KMS-11 (cell line): ENCODE measurements around the gene APBA1.

Experiments used
- H2AFZ ChIP-seq: fragments of 200-600 bp; sonication (generic); 2 replicates; pipeline ENCODE4 v1.6.1; 2016; ENCODE audit warnings: antibody characterized with exemption, mixed run types, low read depth
- H3K27ac ChIP-seq: fragments of 200-600 bp; sonication (generic); 2 replicates; pipeline ENCODE4 v1.6.1; 2016; ENCODE audit warnings: mild to moderate bottlenecking, mixed run types
- H3K27me3 ChIP-seq: fragments of 200-600 bp; sonication (generic); 2 replicates; pipeline ENCODE4 v1.6.1; 2017; ENCODE audit warnings: mild to moderate bottlenecking, low read depth, mixed run types, moderate library complexity; ENCODE audit not compliant: insufficient read depth
- H3K36me3 ChIP-seq: fragments of 200-600 bp; sonication (generic); 2 replicates; pipeline ENCODE4 v1.6.1; 2017; ENCODE audit warnings: mild to moderate bottlenecking, mixed run types; ENCODE audit not compliant: insufficient read depth
- H3K4me1 ChIP-seq: fragments of 200-600 bp; sonication (generic); 2 replicates; pipeline ENCODE4 v1.6.1; 2016; ENCODE audit warnings: mild to moderate bottlenecking, low read depth, mixed run types; ENCODE audit not compliant: poor library complexity, severe bottlenecking
- H3K4me2 ChIP-seq: fragments of 200-600 bp; sonication (generic); 2 replicates; pipeline ENCODE4 v1.7.0; 2016; ENCODE audit warnings: mild to moderate bottlenecking, mixed run types
- H3K4me3 ChIP-seq: fragments of 200-600 bp; sonication (generic); IDR thresholded peaks from 2 replicates; pipeline ENCODE4 v1.6.1; 2017; ENCODE audit warnings: low read depth, low read length, mixed read lengths; ENCODE audit not compliant: insufficient read depth
- H3K79me2 ChIP-seq: fragments of 200-600 bp; sonication (generic); 2 replicates; pipeline ENCODE4 v1.6.1; 2016; ENCODE audit warnings: low read depth, mixed run types; ENCODE audit not compliant: insufficient read depth
- H3K9ac ChIP-seq: fragments of 200-600 bp; sonication (generic); 2 replicates; pipeline ENCODE4 v1.6.1; 2016; ENCODE audit warnings: mild to moderate bottlenecking, mixed run types
- H4K20me1 ChIP-seq: fragments of 200-600 bp; sonication (generic); 2 replicates; pipeline ENCODE4 v1.6.1; 2016; ENCODE audit warnings: mild to moderate bottlenecking, mixed run types; ENCODE audit not compliant: insufficient read depth
- CTCF ChIP-seq: fragments of 200-600 bp; sonication (generic); conservative IDR thresholded peaks from 2 replicates; pipeline ENCODE4 v1.6.1; 2017; ENCODE audit warnings: low read depth, mild to moderate bottlenecking, antibody characterized with exemption, low read length, moderate library complexity, mixed read lengths

Gene APBA1

GRCh38 chr9:69460012-69460411 lies 212.2 kb downstream of the APBA1 start:
- H3K4me3 ChIP-seq = no peak overlapping the region
- TF ChIP-seq CTCF = no peak

GRCh38 chr9:69458176-69458575 lies 214.0 kb downstream of the APBA1 start:
- H3K4me3 ChIP-seq = no peak overlapping the region
- no peak for TF ChIP-seq CTCF
- no peaks in the 10 kb centered on the region for H3K79me2 ChIP-seq
- no peaks in the 10 kb centered on the region for H4K20me1 ChIP-seq
- H3K4me2 ChIP-seq = no peak overlapping the region
- no peak overlapping the region for H3K9ac ChIP-seq
- H2AFZ ChIP-seq = no peak overlapping the region
- no peaks in the 10 kb centered on the region for H3K27me3 ChIP-seq
- H3K27ac ChIP-seq = no peak overlapping the region
- H3K36me3 ChIP-seq = no peaks in the 10 kb centered on the region
- peaks cover 7% of the 10 kb centered on the region for H3K4me1 ChIP-seq

More at GRCh38 chr9:69460012-69460411, 212.2 kb downstream of the APBA1 start:
- no peaks in the 10 kb centered on the region for H3K79me2 ChIP-seq
- no peak overlapping the region for H3K4me2 ChIP-seq
- no peaks in the 10 kb centered on the region for H4K20me1 ChIP-seq
- peaks cover 6% of the 10 kb centered on the region for H3K4me1 ChIP-seq
- no peak overlapping the region for H3K9ac ChIP-seq
- no peak overlapping the region for H2AFZ ChIP-seq
- H3K27ac ChIP-seq = no peak overlapping the region
- no peaks in the 10 kb centered on the region for H3K36me3 ChIP-seq
- no peaks in the 10 kb centered on the region for H3K27me3 ChIP-seq

- H3K4me2 ChIP-seq = no peak overlapping the region
- H3K4me1 ChIP-seq = peaks cover 7% of the 10 kb centered on the region
- no peaks in the 10 kb centered on the region for H4K20me1 ChIP-seq
- no peak for TF ChIP-seq CTCF
- H3K79me2 ChIP-seq = no peaks in the 10 kb centered on the region
- H3K4me3 ChIP-seq = no peak overlapping the region
- H3K27me3 ChIP-seq = no peaks in the 10 kb centered on the region
- H3K27ac ChIP-seq = no peak overlapping the region
- H2AFZ ChIP-seq = no peak overlapping the region
- H3K36me3 ChIP-seq = no peaks in the 10 kb centered on the region
- H3K9ac ChIP-seq = no peak overlapping the region
Measured at GRCh38 chr9:69456201-69456600, 216.0 kb downstream of the APBA1 start.

GRCh38 chr9:69455311-69455710 lies 216.9 kb downstream of the APBA1 start:
- TF ChIP-seq CTCF = no peak
- Histone ChIP-seq H3K4me2 (no peak overlapping the region), H3K79me2 (no peaks in the 10 kb centered on the region), H3K36me3 (no peaks in the 10 kb centered on the region), H3K27ac (no peak overlapping the region), H3K9ac (no peak overlapping the region), H3K27me3 (no peaks in the 10 kb centered on the region), H3K4me1 (peaks cover 7% of the 10 kb centered on the region), H2AFZ (no peak overlapping the region), H4K20me1 (no peaks in the 10 kb centered on the region), H3K4me3 (no peak overlapping the region)

GRCh38 chr9:69454321-69454720 lies 217.8 kb downstream of the APBA1 start:
- Histone ChIP-seq H4K20me1 (no peaks in the 10 kb centered on the region), H3K27me3 (no peaks in the 10 kb centered on the region), H3K36me3 (no peaks in the 10 kb centered on the region), H2AFZ (no peak overlapping the region), H3K27ac (no peak overlapping the region), H3K79me2 (no peaks in the 10 kb centered on the region), H3K4me3 (no peak overlapping the region), H3K4me1 (peaks cover 7% of the 10 kb centered on the region), H3K4me2 (no peak overlapping the region), H3K9ac (no peak overlapping the region)
- TF ChIP-seq CTCF = no peak
